GM12864 (cell line): Measurements from ENCODE around the gene MKNK1.
"Not testable (repeated sequence)": the region's sequence is repeated elsewhere in the genome, so short reads cannot be mapped to it uniquely, and the experiment has no call there.

Experiments
- DNase-seq: peaks from one replicate; pipeline ENCODE4 v3.0.0-alpha.2; 2011; ENCODE audit warnings: low read depth
- H3K4me3 ChIP-seq: 2 replicates; pipeline ENCODE4 v1.5.1; 2011; ENCODE audit warnings: mild to moderate bottlenecking, low read depth, low read length, control low read depth
- CTCF ChIP-seq: IDR thresholded peaks from 2 replicates; pipeline ENCODE4 v1.5.1; 2011; ENCODE audit warnings: low read depth, mild to moderate bottlenecking, moderate library complexity, low read length, control low read depth, inconsistent platforms; ENCODE audit errors: missing control alignments

MKNK1 gene

GRCh38 chr1:46603858-46604549 lies at the start of gene MKNK1:
MKNK1 (minus strand) TSS chr1:46604268; CDS start chr1:46583327, 20,941 bp downstream.
- no peak for TF ChIP-seq CTCF
- H3K4me3 ChIP-seq: peak within 1 kb of the TSS; percentile 92
- DNase-seq: peak; percentile 81

- TF ChIP-seq CTCF: no peak
- no peak for DNase-seq
- H3K4me3 ChIP-seq: no peak overlapping the region
These were observed 49.4 kb upstream of the MKNK1 start for GRCh38 chr1:46653405-46653958.

- TF ChIP-seq CTCF: no peak
- no peak for DNase-seq
- no peak overlapping the region for H3K4me3 ChIP-seq
These were observed 48.4 kb upstream of the MKNK1 start for GRCh38 chr1:46652321-46653100.

- not testable (repeated sequence) for DNase-seq
These were observed 47.1 kb upstream of the MKNK1 start for GRCh38 chr1:46651152-46651551.

GRCh38 chr1:46650491-46650890 lies 46.4 kb upstream of the MKNK1 start:
- no peak for TF ChIP-seq CTCF
- DNase-seq: no peak
- H3K4me3 ChIP-seq: no peak overlapping the region

More at GRCh38 chr1:46651152-46651551, 47.1 kb upstream of the MKNK1 start:
- not testable (repeated sequence) for H3K4me3 ChIP-seq

GRCh38 chr1:46649764-46650163 lies 45.7 kb upstream of the MKNK1 start:
- no peak for TF ChIP-seq CTCF
- no peak for DNase-seq
- H3K4me3 ChIP-seq: no peak overlapping the region

- DNase-seq: no peak
- H3K4me3 ChIP-seq: no peak overlapping the region
- TF ChIP-seq CTCF: no peak
These were observed 43.5 kb upstream of the MKNK1 start for GRCh38 chr1:46647611-46648010.
